HepG2 (cell line): ENCODE measurements around the gene ABHD10. TPM values are rescaled to one million over a fixed set of nuclear protein-coding genes. Genes with fewer than 3 reads are reported as not detected.

ENCODE experiments used
- CENPT ChIP-seq: sonication (generic); formaldehyde crosslinking; IDR thresholded peaks from 2 replicates; pipeline ENCODE4 v1.8.0; 2022; ENCODE audit warnings: low read depth, mild to moderate bottlenecking, moderate library complexity, missing genetic modification reagents
- EED ChIP-seq: sonication (generic); formaldehyde crosslinking; IDR thresholded peaks from 2 replicates; pipeline ENCODE4 v1.5.0; 2020; ENCODE audit warnings: mild to moderate bottlenecking, missing genetic modification reagents
- GTF3A ChIP-seq: sonication (generic); formaldehyde crosslinking; conservative IDR thresholded peaks from 2 replicates; pipeline ENCODE4 v1.4.0; 2020; ENCODE audit warnings: mild to moderate bottlenecking, missing genetic modification reagents
- HNF4A ChIP-seq: sonication (generic); formaldehyde crosslinking; IDR thresholded peaks from 2 replicates; pipeline ENCODE4 v1.4.0; 2020; ENCODE audit warnings: missing genetic modification reagents
- MAFK ChIP-seq, 2 experiments: IDR thresholded peaks in 1 of 2; conservative IDR thresholded peaks in 1 of 2; 2 replicates each; pipeline ENCODE4 v1.6.1; 2011; ENCODE audit warnings: improper control_type of control experiment in 2 of 2, low read length in 2 of 2
- POLR2A ChIP-seq, 2 experiments: IDR thresholded peaks; 2 replicates each; pipeline ENCODE4 v1.6.1; 2011; ENCODE audit warnings: low read depth in 2 of 2, low read length in 2 of 2, mild to moderate bottlenecking in 1 of 2, moderate library complexity in 1 of 2; ENCODE audit not compliant: insufficient read depth in 1 of 2
- SP2 ChIP-seq: sonication (generic); formaldehyde crosslinking; IDR thresholded peaks from 2 replicates; pipeline ENCODE4 v1.5.1; 2020; ENCODE audit warnings: mild to moderate bottlenecking, missing genetic modification reagents
- ZFP36L1 ChIP-seq: sonication (generic); formaldehyde crosslinking; IDR thresholded peaks from 2 replicates; pipeline ENCODE4 v1.8.0; 2022; ENCODE audit warnings: mild to moderate bottlenecking, missing genetic modification reagents, moderate library complexity
- ZMYM4 ChIP-seq: sonication (generic); formaldehyde crosslinking; IDR thresholded peaks from 2 replicates; pipeline ENCODE4 v1.8.1; 2023; ENCODE audit warnings: mild to moderate bottlenecking, missing genetic modification reagents
- ZNF619 ChIP-seq: sonication (generic); formaldehyde crosslinking; IDR thresholded peaks from 2 replicates; pipeline ENCODE4 v1.4.0; 2020; ENCODE audit warnings: mild to moderate bottlenecking, missing genetic modification reagents
- ZNF674 ChIP-seq: sonication (generic); formaldehyde crosslinking; IDR thresholded peaks from 2 replicates; pipeline ENCODE4 v1.5.0; 2020; ENCODE audit warnings: low read depth, mild to moderate bottlenecking, missing genetic modification reagents
- polyA plus RNA-seq, 8 experiments: library from polyadenylated mRNA; depleted of rRNA in 3 of 8; stranded (reverse) in 7 of 8; unstranded in 1 of 8; fragments of >200 nt; fragmentation: Illumina TruSeq in 4 of 8; extraction: Trizol in 4 of 8; gene quantifications; 2 replicates each; pipeline versions ENCODE4 v1.2.1 to v1.2.3, GENCODE V29; 2011 to 2016; ENCODE audit warnings: low read depth in 4 of 8, missing spikeins in 1 of 8, mixed read lengths in 1 of 8; ENCODE audit not compliant: insufficient read depth in 1 of 8
- total RNA-seq, 5 experiments: library from RNA; depleted of rRNA; stranded (reverse); fragments of >200 nt; fragmentation: Illumina TruSeq; extraction: Trizol; gene quantifications; 2 replicates each; pipeline ENCODE4 v1.2.3, GENCODE V29; 2016; ENCODE audit warnings: low read depth in 1 of 5
- TF ChIP-seq, protein P1 (sequence below): sonication (generic); formaldehyde crosslinking; IDR thresholded peaks from 2 replicates; pipeline ENCODE4 v1.4.0; 2020; ENCODE audit warnings: missing genetic modification reagents
- TF ChIP-seq, protein P2 (sequence below): sonication (generic); formaldehyde crosslinking; IDR thresholded peaks from 2 replicates; pipeline ENCODE4 v1.8.0; 2022; ENCODE audit warnings: low read depth, missing genetic modification reagents
- TF ChIP-seq, protein P3 (sequence below): sonication (generic); formaldehyde crosslinking; conservative IDR thresholded peaks from 2 replicates; pipeline ENCODE4 v1.4.0; 2020; ENCODE audit warnings: mild to moderate bottlenecking, missing genetic modification reagents, moderate library complexity
- TF ChIP-seq, protein P4 (sequence below): sonication (generic); formaldehyde crosslinking; IDR thresholded peaks from 2 replicates; pipeline ENCODE4 v1.4.0; 2020; ENCODE audit warnings: missing genetic modification reagents, mild to moderate bottlenecking, borderline replicate concordance
- TF ChIP-seq, protein P5 (sequence below): sonication (generic); formaldehyde crosslinking; conservative IDR thresholded peaks from 2 replicates; pipeline ENCODE4 v1.4.0; 2020; ENCODE audit warnings: missing genetic modification reagents

ABHD10 gene
- total and polyA plus RNA-seq, 2 of the 13 experiments (the other 11 are each of a cell fraction or from before 2014, with no cell fraction given): 22.8 to 50.2 TPM

DNA sequence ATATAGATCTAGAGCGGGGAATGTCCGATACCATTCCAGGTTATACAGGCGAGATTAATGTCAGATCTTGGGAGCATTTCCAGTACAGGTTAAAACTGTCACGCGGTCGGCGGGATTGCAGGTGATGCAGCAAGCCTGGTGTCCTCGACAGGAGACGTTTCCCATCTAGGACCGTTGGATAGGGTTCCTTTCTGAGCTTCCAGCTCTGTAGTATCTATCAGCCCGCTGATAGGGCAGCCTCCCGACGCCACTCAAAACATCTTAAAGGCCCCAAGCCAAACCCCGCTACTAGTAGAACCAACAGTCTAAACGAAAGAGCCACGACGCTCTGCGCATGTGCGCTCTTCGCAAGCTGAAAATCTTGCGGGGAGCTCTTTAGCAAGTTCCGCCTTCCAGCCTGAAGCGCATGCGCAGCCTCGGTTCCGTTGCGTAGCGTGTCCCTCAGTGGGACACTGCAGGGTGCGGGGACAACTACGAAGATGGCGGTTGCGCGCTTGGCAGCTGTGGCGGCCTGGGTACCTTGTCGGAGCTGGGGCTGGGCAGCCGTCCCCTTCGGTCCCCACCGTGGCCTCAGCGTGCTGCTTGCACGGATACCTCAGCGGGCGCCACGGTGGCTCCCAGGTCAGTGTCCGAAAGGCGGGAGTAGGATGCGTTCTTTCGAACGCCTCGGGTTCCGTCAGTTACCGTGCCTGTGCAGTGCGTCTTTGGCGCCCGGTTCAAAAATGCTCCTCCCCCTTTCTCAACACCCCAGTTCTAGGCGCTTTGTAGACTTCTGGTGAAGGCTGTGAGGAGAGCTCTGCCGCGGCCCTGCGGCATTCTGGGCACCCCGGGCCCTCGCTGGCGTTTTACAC lies at the start of gene ABHD10 (continued):
- TF ChIP-seq ZNF674 (CRISPR knock-in tag) (no peak), EED (CRISPR knock-in tag) (peak; percentile 67; the same call in 1 of the 2 replicates), MAFK (conservative IDR thresholded peaks at IDR 0.05 in 1 of 2, IDR thresholded peaks at IDR 0.05 in 1 of 2; ENCODE audit: low read length in 2 of 2) (0 out of 4 replicates have a peak, but pooled peaks of 1 of the 2 experiments have one; percentile 1), POLR2A (IDR thresholded peaks at IDR 0.05; ENCODE audit: insufficient read depth in 1 of 2, low read depth in 2 of 2, low read length in 2 of 2) (peak; percentile 97 to 99), ZMYM4 (CRISPR knock-in tag) (peak; percentile 97), HNF4A (CRISPR knock-in tag) (peak; percentile 20; the same call in 1 of the 2 replicates), ZNF619 (CRISPR knock-in tag) (peak; percentile 88; the same call in 1 of the 2 replicates), SP2 (CRISPR knock-in tag) (no peak), ZFP36L1 (CRISPR knock-in tag) (no peak), GTF3A (CRISPR knock-in tag) (no peak), CENPT (0 out of 2 replicates have a peak, but pooled peaks have one; percentile 29)
- TF ChIP-seq, protein P1, sequence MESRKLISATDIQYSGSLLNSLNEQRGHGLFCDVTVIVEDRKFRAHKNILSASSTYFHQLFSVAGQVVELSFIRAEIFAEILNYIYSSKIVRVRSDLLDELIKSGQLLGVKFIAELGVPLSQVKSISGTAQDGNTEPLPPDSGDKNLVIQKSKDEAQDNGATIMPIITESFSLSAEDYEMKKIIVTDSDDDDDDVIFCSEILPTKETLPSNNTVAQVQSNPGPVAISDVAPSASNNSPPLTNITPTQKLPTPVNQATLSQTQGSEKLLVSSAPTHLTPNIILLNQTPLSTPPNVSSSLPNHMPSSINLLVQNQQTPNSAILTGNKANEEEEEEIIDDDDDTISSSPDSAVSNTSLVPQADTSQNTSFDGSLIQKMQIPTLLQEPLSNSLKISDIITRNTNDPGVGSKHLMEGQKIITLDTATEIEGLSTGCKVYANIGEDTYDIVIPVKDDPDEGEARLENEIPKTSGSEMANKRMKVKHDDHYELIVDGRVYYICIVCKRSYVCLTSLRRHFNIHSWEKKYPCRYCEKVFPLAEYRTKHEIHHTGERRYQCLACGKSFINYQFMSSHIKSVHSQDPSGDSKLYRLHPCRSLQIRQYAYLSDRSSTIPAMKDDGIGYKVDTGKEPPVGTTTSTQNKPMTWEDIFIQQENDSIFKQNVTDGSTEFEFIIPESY: peak; percentile 76; the same call in 1 of the 2 replicates
- TF ChIP-seq, protein P2, sequence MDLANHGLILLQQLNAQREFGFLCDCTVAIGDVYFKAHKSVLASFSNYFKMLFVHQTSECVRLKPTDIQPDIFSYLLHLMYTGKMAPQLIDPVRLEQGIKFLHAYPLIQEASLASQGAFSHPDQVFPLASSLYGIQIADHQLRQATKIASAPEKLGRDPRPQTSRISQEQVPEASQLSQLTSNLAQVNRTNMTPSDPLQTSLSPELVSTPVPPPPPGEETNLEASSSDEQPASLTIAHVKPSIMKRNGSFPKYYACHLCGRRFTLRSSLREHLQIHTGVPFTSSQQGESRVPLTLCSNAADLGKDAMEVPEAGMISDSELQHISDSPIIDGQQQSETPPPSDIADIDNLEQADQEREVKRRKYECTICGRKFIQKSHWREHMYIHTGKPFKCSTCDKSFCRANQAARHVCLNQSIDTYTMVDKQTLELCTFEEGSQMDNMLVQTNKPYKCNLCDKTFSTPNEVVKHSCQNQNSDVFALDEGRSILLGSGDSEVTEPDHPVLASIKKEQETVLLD (CRISPR knock-in tag): 0 out of 2 replicates have a peak, but pooled peaks have one; percentile 46
- TF ChIP-seq, protein P3, sequence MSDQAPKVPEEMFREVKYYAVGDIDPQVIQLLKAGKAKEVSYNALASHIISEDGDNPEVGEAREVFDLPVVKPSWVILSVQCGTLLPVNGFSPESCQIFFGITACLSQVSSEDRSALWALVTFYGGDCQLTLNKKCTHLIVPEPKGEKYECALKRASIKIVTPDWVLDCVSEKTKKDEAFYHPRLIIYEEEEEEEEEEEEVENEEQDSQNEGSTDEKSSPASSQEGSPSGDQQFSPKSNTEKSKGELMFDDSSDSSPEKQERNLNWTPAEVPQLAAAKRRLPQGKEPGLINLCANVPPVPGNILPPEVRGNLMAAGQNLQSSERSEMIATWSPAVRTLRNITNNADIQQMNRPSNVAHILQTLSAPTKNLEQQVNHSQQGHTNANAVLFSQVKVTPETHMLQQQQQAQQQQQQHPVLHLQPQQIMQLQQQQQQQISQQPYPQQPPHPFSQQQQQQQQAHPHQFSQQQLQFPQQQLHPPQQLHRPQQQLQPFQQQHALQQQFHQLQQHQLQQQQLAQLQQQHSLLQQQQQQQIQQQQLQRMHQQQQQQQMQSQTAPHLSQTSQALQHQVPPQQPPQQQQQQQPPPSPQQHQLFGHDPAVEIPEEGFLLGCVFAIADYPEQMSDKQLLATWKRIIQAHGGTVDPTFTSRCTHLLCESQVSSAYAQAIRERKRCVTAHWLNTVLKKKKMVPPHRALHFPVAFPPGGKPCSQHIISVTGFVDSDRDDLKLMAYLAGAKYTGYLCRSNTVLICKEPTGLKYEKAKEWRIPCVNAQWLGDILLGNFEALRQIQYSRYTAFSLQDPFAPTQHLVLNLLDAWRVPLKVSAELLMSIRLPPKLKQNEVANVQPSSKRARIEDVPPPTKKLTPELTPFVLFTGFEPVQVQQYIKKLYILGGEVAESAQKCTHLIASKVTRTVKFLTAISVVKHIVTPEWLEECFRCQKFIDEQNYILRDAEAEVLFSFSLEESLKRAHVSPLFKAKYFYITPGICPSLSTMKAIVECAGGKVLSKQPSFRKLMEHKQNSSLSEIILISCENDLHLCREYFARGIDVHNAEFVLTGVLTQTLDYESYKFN (CRISPR knock-in tag): no peak
- TF ChIP-seq, protein P4, sequence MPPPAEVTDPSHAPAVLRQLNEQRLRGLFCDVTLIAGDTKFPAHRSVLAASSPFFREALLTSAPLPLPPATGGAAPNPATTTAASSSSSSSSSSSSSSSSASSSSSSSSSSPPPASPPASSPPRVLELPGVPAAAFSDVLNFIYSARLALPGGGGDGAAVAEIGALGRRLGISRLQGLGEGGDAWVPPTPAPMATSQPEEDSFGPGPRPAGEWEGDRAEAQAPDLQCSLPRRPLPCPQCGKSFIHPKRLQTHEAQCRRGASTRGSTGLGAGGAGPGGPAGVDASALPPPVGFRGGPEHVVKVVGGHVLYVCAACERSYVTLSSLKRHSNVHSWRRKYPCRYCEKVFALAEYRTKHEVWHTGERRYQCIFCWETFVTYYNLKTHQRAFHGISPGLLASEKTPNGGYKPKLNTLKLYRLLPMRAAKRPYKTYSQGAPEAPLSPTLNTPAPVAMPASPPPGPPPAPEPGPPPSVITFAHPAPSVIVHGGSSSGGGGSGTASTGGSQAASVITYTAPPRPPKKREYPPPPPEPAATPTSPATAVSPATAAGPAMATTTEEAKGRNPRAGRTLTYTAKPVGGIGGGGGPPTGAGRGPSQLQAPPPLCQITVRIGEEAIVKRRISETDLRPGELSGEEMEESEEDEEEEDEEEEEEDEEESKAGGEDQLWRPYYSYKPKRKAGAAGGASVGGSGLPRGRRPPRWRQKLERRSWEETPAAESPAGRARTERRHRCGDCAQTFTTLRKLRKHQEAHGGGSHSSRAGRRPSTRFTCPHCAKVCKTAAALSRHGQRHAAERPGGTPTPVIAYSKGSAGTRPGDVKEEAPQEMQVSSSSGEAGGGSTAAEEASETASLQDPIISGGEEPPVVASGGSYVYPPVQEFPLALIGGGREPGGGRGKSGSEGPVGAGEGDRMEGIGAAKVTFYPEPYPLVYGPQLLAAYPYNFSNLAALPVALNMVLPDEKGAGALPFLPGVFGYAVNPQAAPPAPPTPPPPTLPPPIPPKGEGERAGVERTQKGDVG (CRISPR knock-in tag): 0 out of 2 replicates have a peak, but pooled peaks have one; percentile 58
- TF ChIP-seq, protein P5, sequence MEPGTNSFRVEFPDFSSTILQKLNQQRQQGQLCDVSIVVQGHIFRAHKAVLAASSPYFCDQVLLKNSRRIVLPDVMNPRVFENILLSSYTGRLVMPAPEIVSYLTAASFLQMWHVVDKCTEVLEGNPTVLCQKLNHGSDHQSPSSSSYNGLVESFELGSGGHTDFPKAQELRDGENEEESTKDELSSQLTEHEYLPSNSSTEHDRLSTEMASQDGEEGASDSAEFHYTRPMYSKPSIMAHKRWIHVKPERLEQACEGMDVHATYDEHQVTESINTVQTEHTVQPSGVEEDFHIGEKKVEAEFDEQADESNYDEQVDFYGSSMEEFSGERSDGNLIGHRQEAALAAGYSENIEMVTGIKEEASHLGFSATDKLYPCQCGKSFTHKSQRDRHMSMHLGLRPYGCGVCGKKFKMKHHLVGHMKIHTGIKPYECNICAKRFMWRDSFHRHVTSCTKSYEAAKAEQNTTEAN (CRISPR knock-in tag): peak; percentile 81
